RWPE2 (cell line): ENCODE data around the gene ELAVL1.

ENCODE experiments used
- ATAC-seq: fragments of 200-7000 bp; cut with Tn5 transposase; 3 replicates; pipeline ENCODE4 v1.9.1; 2021; ENCODE audit warnings: low read depth
- DNase-seq: peaks from one replicate; pipeline ENCODE4 v3.0.0-alpha.2; 2020; ENCODE audit warnings: low spot score
- H3K27ac ChIP-seq: fragments of 450-650 bp; 2 replicates; pipeline ENCODE4 v1.5.1; 2017; ENCODE audit warnings: mild to moderate bottlenecking; ENCODE audit not compliant: poor library complexity, severe bottlenecking
- H3K27me3 ChIP-seq: fragments of 250-450 bp; sonication (Bioruptor Pico); 2 replicates; pipeline ENCODE4 v1.5.1; 2021; ENCODE audit warnings: mild to moderate bottlenecking, moderate library complexity; ENCODE audit not compliant: insufficient read depth, poor library complexity, severe bottlenecking
- H3K36me3 ChIP-seq: fragments of 250-450 bp; sonication (Bioruptor Pico); 2 replicates; pipeline ENCODE4 v1.5.1; 2020; ENCODE audit warnings: low read depth, mild to moderate bottlenecking, moderate library complexity
- H3K4me1 ChIP-seq: fragments of 250-450 bp; sonication (Bioruptor Pico); 2 replicates; pipeline ENCODE4 v1.5.1; 2021; ENCODE audit warnings: mild to moderate bottlenecking, moderate library complexity; ENCODE audit not compliant: insufficient read depth, poor library complexity, severe bottlenecking
- H3K4me3 ChIP-seq: fragments of 250-450 bp; sonication (Bioruptor Pico); 2 replicates; pipeline ENCODE4 v1.5.1; 2021; ENCODE audit warnings: mild to moderate bottlenecking, moderate library complexity; ENCODE audit not compliant: severe bottlenecking
- H3K9me3 ChIP-seq: fragments of 250-450 bp; sonication (Bioruptor Pico); 2 replicates; pipeline ENCODE4 v1.5.1; 2021; ENCODE audit warnings: mild to moderate bottlenecking, moderate library complexity; ENCODE audit not compliant: severe bottlenecking
- TF ChIP-seq, protein P1 (sequence below): fragments of 450-650 bp; IDR thresholded peaks from one replicate; pipeline ENCODE4 v1.5.1; 2017; ENCODE audit warnings: mild to moderate bottlenecking, moderate library complexity; ENCODE audit not compliant: poor library complexity, severe bottlenecking

ELAVL1 gene

DNA sequence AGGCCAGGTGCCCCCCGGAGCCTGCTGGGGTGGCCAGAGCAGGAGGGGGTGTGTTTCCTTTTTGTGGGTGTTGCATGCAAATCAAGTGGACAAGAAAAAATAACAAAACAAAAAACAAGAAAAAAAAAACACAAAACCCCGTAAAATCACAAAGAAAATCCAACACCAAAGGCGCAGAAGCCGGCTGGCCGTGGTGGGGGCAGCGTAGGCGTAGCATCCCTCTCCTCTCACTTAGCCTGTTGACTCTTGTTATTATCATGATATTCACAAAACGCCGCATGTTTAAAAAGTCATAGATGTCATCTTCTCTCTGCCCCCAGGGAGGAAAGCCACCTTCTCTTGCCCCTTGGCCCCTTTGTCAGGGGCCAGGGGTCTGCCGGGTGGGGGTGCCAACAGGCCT, 91.8 kb downstream of the ELAVL1 start:
- no peak for DNase-seq
- no peak for ATAC-seq
- no peak overlapping the region for H3K4me3 ChIP-seq
- H3K27ac ChIP-seq, result no peak overlapping the region
- no peaks in the 10 kb centered on the region for H3K9me3 ChIP-seq
- H3K27me3 ChIP-seq, result peaks cover 7% of the 10 kb centered on the region
- peaks cover 16% of the 10 kb centered on the region for H3K36me3 ChIP-seq
- no peaks in the 10 kb centered on the region for H3K4me1 ChIP-seq
- TF ChIP-seq, protein P1, sequence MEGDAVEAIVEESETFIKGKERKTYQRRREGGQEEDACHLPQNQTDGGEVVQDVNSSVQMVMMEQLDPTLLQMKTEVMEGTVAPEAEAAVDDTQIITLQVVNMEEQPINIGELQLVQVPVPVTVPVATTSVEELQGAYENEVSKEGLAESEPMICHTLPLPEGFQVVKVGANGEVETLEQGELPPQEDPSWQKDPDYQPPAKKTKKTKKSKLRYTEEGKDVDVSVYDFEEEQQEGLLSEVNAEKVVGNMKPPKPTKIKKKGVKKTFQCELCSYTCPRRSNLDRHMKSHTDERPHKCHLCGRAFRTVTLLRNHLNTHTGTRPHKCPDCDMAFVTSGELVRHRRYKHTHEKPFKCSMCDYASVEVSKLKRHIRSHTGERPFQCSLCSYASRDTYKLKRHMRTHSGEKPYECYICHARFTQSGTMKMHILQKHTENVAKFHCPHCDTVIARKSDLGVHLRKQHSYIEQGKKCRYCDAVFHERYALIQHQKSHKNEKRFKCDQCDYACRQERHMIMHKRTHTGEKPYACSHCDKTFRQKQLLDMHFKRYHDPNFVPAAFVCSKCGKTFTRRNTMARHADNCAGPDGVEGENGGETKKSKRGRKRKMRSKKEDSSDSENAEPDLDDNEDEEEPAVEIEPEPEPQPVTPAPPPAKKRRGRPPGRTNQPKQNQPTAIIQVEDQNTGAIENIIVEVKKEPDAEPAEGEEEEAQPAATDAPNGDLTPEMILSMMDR, result no peak

DNA sequence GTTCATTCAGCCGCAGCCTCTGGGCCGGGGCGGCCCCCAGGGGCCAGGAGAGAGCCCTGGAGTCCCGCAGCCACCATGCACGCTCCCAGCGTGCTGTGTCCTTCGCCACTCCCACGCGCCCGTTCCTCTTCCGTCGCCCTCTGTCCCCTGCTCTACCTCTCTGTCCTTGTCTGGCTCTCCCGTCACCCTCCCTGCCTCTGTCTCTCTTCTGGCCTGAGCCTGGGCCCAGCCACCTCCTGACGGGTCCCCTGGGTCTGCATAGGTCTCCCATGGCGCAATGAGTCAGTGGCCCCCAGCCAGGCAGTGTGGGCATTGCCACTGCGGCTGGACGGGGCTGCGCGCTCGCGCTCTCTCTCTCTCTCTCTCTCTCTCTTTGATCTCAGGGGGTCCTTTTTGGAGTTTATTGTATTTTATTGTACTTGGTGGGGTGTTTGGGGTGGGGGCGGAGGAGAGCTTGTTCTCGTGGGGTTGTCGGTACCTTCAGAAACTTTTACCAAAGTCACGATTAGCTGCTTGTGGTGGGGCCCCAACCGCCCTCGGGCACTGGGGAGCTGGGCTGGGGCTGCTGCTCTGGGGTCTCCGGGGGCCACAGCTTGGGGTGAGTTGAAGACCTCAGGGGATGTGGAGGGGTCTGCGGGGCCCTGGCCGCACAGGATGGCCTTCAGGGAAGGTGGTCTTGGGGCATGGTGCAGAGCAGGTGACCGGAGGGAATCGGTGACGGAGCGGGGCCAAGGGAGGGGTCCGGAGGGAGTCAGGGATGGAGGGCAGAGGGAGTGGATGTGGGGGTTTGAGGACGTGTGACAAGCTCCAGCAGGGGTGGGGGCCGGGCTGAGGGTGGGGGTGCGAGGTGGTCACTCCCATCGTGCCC, 92.5 kb downstream of the ELAVL1 start:
- ATAC-seq, result no peak
- no peak overlapping the region for H3K27ac ChIP-seq
- no peak overlapping the region for H3K4me3 ChIP-seq
- TF ChIP-seq, protein P1, result no peak
- H3K27me3 ChIP-seq, result peaks cover 7% of the 10 kb centered on the region
- H3K36me3 ChIP-seq, result peaks cover 16% of the 10 kb centered on the region
- H3K9me3 ChIP-seq, result no peaks in the 10 kb centered on the region
- no peaks in the 10 kb centered on the region for H3K4me1 ChIP-seq
- no peak for DNase-seq

DNA sequence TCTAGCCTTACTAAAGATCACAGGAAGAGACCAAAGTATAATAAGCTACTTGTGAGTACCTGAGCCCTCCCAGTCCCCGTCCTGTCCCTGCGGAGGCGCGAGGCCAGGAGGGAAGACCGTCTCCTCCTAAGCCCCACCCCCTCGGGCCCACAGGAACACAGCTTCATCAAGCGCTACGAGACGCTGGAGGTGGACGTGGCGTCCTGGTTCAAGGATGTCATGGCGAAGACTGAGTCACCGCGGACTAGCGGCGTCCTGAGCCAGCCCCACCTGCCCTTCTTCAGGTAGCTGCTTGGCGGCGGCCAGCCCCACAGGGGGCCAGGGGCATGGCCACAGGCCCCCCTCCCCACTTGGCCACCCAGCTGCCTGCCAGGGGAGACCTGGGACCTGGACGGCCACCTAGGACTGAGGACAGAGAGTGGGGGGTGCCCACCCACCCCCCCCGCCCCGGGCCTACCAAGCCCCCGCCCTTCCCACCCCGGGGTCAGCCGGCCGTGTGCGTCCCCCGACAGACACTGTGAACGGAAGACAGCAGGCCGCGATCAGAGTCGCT, 93.2 kb downstream of the ELAVL1 start:
- no peak overlapping the region for H3K27ac ChIP-seq
- H3K27me3 ChIP-seq, result peaks cover 7% of the 10 kb centered on the region
- H3K4me1 ChIP-seq, result no peaks in the 10 kb centered on the region
- H3K9me3 ChIP-seq, result no peaks in the 10 kb centered on the region
- TF ChIP-seq, protein P1, result no peak
- H3K4me3 ChIP-seq, result no peak overlapping the region
- peaks cover 16% of the 10 kb centered on the region for H3K36me3 ChIP-seq
- no peak for DNase-seq
- no peak for ATAC-seq

DNA sequence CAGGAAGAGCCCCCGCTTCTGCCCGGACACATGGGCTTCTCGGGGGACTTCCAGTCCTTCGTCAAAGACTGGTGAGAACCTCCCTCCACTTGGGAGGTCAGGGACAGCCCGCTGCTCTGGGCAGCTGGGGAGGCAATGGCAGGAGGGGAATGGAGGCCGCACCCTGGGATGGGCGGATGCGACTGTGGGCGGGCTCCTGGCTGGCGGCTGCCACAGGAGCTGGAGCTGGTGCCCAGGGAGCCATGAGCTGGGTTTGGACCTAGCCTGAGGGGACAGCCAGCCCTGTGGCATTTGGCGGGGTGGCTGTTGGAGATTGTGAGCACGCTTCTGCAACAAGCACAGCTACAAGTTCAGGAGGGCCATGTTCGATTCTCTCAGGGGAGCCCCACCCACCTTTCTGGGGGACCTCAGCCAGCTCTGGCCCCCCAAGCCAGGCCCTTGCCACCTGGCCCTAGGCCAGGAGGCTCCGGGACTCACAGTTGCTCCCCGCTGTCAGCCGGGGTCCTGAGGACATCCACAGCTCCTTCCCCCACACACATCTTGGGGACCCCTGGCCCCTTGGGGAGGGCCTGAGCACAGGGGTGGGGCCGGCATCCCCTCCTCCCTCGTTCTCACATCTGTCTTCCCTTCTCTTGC, 93.8 kb downstream of the ELAVL1 start:
- ATAC-seq (no peak), DNase-seq (no peak)
- Histone ChIP-seq H3K27ac (no peak overlapping the region), H3K4me3 (no peak overlapping the region), H3K27me3 (peaks cover 7% of the 10 kb centered on the region), H3K36me3 (peaks cover 16% of the 10 kb centered on the region), H3K9me3 (no peaks in the 10 kb centered on the region), H3K4me1 (no peaks in the 10 kb centered on the region)
- TF ChIP-seq, protein P1, result no peak
